GM18508 (cell line): ENCODE measurements around the gene RMI1.

Source experiments
- ATAC-seq: cut with Tn5 transposase; IDR thresholded peaks from one replicate; pipeline ENCODE4 v1.9.1; 2021; ENCODE audit warnings: moderate number of reproducible peaks; ENCODE audit not compliant: insufficient read depth, unreplicated experiment

RMI1 gene

DNA sequence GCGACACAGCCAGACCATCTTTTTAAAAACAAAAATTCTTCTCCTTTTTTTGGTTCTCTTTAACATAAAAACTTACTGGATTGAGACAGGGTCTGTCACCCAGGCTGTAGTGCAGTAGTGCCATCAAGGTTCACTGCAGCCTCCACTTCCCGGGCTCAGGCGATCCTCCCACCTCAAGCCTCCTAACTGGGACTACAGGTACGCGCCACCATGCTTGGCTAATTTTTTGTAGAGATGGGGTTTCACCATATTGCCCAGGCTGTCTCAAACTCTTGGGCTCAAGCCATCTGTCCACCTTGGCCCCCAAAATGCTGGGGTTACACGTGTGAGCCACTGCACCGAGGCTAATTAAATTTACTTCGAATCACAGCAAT, 14.4 kb upstream of the RMI1 start:
- ATAC-seq: no peak

DNA sequence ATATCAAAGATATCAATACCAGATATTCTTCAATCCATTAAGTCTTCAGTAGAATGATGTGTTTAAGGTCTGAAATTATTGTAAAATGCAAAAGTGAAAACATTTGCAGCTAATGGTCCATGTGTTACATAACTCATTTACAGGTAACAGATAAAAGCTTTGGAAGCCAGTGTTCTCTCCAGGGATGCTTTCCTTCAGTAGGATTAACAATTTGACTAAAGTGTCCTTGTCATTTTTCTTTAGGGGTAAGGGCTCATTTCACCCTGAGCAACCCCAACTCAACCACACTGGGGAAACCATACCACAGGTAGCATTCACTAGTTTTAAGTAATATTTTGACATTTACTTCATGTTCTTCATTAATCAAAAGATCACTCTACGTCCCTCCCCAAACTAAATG, 13.5 kb upstream of the RMI1 start:
- no peak for ATAC-seq

GRCh38 chr9:83969602-83970001, 11.0 kb upstream of the RMI1 start:
- ATAC-seq: no peak

DNA sequence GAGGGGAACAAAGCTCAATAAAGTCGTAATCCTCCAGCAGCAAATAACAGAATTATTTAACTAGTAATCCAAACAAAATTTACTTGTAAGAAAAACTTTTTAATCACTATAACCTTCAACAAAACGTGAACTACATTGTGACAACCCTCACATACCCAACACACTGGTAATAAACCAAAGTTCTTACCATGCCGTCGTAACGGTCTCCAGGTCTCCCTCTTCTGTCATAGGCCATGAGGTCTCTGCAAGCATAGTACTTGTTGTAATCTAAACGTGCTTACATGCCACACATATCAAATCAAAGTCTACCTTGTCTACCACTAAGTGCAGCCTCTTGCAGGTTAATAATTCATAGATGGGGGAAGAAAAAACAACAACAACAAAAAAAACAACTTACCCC, 9.1 kb upstream of the RMI1 start:
- no peak for ATAC-seq

- no peak for ATAC-seq
Observed at GRCh38 chr9:83972286-83972685, 8.3 kb upstream of the RMI1 start.

GRCh38 chr9:83975300-83975699, 5.3 kb upstream of the RMI1 start:
- ATAC-seq: no peak

DNA sequence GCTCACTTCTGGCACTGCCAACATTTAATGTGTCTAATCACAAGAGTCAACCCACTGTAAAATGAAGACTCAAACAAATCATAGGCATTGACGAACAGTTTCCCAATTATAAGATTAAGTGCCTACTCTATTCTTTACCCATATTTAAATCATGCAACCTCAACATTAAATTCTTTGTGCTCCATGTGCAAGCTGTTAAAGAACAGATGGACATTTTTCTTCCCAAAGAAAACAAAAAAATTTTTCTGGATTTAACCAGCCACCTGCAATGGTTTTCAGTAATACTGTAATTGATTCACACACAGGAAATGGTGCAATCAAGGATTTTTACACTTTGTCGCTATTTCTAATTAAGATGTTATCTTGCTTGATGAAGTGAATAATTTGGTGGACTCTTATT, 4.2 kb upstream of the RMI1 start:
- ATAC-seq: no peak

GRCh38 chr9:83977196-83977595, 3.4 kb upstream of the RMI1 start:
- ATAC-seq: no peak

DNA sequence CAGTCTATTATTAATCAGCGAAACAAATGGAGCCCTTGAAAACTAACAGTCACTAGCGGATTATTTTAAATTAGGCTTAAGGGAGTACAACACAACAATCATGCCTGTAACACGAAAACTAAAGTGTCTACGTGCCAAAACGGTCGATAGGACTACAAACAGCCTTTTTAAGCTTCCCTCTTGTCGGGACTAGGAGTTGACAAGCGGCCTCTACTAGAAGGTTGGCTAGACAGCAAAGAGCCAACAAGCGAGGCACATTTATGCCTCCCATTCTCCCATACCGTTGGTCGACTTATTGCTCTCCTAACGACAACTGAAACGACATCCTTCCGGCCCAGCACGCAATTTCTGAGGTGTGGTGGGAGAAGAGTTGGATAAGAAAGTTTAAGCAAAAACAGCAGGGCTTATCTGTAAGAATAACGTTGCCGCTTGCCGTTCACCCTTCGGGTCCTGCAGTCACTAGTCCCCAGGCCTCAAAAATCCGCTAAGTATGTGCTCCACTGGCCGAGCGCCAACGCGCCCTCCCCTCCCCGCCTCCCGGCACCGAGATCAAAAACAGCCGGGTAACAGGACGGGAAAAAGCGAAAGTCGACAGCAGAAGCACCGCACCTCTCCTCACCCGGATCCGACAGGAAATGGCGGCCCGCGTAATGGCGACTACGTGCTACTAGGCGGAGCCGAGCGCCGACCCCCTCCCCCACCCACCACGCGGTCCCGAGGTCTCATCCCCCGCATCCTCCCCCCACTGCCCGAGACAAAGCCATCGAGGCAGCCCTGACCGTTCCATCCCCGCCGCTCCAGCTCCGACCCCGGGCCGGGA, 1.4 kb upstream of the RMI1 start:
- no peak for ATAC-seq

GRCh38 chr9:83979812-83980394, 702 bp upstream of the RMI1 start, which contains the start of gene HNRNPK:
Gene HNRNPK, minus strand, starts transcription at chr9:83980215. Its CDS starts 1,963 bp downstream, at chr9:83978252.
- ATAC-seq: peak; percentile 61

DNA sequence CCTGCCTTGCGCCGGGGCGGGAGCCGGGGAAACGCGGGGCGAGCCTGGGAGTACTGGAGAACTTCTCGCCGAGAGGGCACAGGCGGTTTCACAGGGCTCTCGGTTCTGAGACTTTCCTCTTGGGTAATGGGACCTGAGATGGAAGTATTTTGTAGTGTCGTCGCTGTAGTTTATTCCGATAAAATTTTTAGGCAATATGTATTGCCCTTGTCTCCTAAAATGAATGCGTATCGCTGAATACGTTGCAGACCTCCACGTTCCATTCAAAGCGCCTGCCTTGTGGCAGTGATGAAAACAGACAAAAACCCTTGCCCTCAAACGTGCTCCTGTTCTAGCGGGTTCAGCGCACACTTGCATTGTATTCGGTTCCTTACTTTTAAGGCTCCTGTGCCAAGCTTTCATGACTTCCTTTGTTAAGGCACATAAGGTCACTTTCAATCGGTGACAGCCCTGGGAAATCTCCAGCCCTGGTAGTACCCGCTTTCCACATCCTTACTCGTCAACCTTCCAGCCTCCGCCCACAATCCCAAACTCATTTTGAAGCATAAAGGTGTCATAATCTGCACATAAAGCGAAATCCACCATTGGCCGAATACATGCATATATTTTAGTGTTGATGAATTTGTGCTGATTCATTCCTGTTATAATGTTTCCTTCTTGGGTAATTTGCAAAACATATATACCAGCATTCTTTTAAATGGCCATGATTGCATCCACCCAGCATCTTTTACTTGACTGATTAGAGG, 694 bp downstream of the RMI1 start:
- ATAC-seq: peak; percentile 4

GRCh38 chr9:83986195-83986594, 5.6 kb downstream of the RMI1 start:
- ATAC-seq: no peak

DNA sequence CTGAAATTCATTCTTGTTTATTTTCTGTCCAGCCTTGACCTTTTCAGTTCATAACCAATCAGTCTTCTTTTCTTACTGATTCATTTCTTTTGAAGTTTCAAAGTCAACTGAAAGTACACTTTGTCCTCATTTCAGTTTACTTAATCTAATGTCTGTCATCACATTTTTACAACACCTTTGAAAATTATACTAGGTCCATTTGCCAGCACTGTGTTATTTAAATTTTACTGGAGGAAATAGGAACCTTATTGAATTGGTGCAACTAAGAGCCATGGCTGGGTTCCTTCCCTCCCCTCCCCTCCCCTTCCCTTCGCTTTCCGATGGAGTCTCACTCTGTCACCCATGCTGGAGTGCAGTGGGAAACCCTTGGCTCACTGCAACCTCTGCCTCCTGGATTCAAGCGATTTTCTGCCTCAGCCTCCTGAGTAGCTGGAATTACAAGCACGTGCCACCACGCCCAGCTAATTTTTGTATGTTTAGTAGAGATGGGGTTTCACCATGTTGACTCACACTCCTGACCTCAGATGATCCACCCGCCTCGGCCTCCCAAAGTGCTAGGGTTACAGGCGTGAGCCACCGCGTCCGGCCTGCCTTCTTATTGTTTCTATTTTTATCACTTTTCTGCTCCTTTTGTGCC, 6.3 kb downstream of the RMI1 start:
- ATAC-seq: no peak

DNA sequence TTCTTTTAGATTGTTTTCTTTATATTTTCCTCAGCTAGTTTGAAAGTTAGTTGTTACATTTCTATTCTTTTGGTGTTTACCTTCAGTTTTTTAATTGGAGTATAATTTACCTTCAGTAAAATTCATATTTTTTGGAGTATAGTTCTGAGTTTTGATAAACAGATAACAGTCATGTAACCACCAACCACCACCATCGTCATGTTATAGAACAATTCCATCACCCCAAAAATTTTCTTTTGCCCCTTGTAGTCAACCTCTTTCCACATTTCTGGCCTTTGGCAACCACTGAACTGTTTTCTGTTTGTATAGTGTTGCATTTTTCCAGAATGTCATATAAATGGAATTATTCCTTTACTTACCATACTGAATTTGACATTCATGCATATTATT, 6.8 kb downstream of the RMI1 start:
- ATAC-seq: no peak

- no peak for ATAC-seq
Observed at GRCh38 chr9:83988411-83988810, 7.8 kb downstream of the RMI1 start.

- ATAC-seq: no peak
Observed at GRCh38 chr9:83991355-83991754, 10.8 kb downstream of the RMI1 start.

- ATAC-seq: no peak
Observed at GRCh38 chr9:83992407-83992806, 11.8 kb downstream of the RMI1 start.

DNA sequence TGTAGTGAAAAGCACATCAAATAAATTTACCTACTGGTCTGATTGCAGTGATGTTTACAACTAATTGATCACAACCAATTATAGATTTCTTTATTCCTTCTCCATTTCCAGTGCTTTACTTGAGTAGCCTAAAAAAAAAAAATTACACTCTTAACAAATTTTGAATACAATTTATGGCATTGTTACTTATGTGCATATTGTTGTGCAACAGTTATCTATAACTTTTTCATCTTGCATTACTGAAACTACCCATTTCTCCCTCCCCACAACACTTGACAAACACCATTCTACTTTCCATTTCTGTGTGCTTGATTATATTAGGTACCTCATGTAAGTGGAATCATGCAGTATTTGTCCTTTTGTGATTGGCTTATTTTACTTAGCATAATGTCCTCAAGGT, 12.3 kb downstream of the RMI1 start:
- ATAC-seq: no peak

GRCh38 chr9:83996126-83996525, 15.5 kb downstream of the RMI1 start:
- no peak for ATAC-seq

- no peak for ATAC-seq
Observed at GRCh38 chr9:83999141-83999918, 18.7 kb downstream of the RMI1 start.
